Neural cell (in vitro differentiated cells): ENCODE results near the gene ZNF593. TPM values are rescaled to one million over a fixed set of nuclear protein-coding genes. Genes with fewer than 3 reads are reported as not detected.

Source experiments
- H2AFZ ChIP-seq: fragments of 200-600, 300-800 bp; sonication (generic), shearing (Covaris generic); 2 replicates; pipeline ENCODE4 v1.6.0; 2014; ENCODE audit warnings: low read depth, mild to moderate bottlenecking, antibody characterized with exemption, low read length, moderate library complexity
- H3F3A ChIP-seq: fragments of 200-600 bp; shearing (Covaris generic); 2 replicates; pipeline ENCODE4 v1.6.1; 2016; ENCODE audit warnings: mild to moderate bottlenecking, moderate library complexity, mixed read lengths, antibody characterized with exemption, low read length; ENCODE audit not compliant: insufficient read depth, poor library complexity, severe bottlenecking
- H3K27ac ChIP-seq: fragments of 200-600, 300-800 bp; sonication (generic), shearing (Covaris generic); 2 replicates; pipeline ENCODE4 v1.5.1; 2014; ENCODE audit warnings: mild to moderate bottlenecking, low read length, moderate library complexity
- H3K27me3 ChIP-seq: fragments of 300-800, 200-600 bp; sonication (generic), shearing (Covaris generic); 2 replicates; pipeline ENCODE4 v1.6.0; 2014; ENCODE audit warnings: mild to moderate bottlenecking, low read depth, low read length, moderate library complexity; ENCODE audit not compliant: insufficient read depth
- H3K36me3 ChIP-seq: fragments of 300-800, 200-600 bp; sonication (generic), shearing (Covaris generic); 2 replicates; pipeline ENCODE4 v1.5.1; 2014; ENCODE audit warnings: mild to moderate bottlenecking, antibody characterized with exemption, low read length, moderate library complexity; ENCODE audit not compliant: insufficient read depth
- H3K4me2 ChIP-seq: fragments of 300-800, 200-600 bp; sonication (generic), shearing (Covaris generic); 2 replicates; pipeline ENCODE4 v1.6.0; 2014; ENCODE audit warnings: mild to moderate bottlenecking, low read length
- H3K4me3 ChIP-seq: fragments of 300-800, 200-600 bp; sonication (generic), shearing (Covaris generic); 2 replicates; pipeline ENCODE4 v1.5.1; 2014; ENCODE audit warnings: mild to moderate bottlenecking, low read length, moderate library complexity
- H3K79me2 ChIP-seq: fragments of 200-600 bp; shearing (Covaris generic); replicated peaks from 2 replicates; pipeline ENCODE4 v1.6.0; 2014; ENCODE audit warnings: mild to moderate bottlenecking, low read length, moderate library complexity; ENCODE audit not compliant: insufficient read depth
- H3K9ac ChIP-seq: fragments of 300-800, 200-600 bp; sonication (generic), shearing (Covaris generic); 2 replicates; pipeline ENCODE4 v1.6.1; 2016; ENCODE audit warnings: mild to moderate bottlenecking, low read length, mixed read lengths
- H3K9me2 ChIP-seq: fragments of 200-600 bp; shearing (Covaris generic); 2 replicates; pipeline ENCODE4 v1.6.1; 2016; ENCODE audit warnings: mild to moderate bottlenecking, low read length, mixed read lengths; ENCODE audit not compliant: insufficient read depth
- H3K9me3 ChIP-seq: fragments of 200-600, 300-800 bp; sonication (generic), shearing (Covaris generic); 2 replicates; pipeline ENCODE4 v1.6.1; 2016; ENCODE audit warnings: mild to moderate bottlenecking, mixed run types, low read length, moderate library complexity, mixed read lengths
- H4K20me1 ChIP-seq: fragments of 200-600 bp; shearing (Covaris generic); 2 replicates; pipeline ENCODE4 v1.6.1; 2016; ENCODE audit warnings: mild to moderate bottlenecking, mixed run types; ENCODE audit not compliant: insufficient read depth
- EP300 ChIP-seq: fragments of 450-650 bp; conservative IDR thresholded peaks from 2 replicates; pipeline ENCODE4 v1.6.1; 2014; ENCODE audit warnings: antibody characterized with exemption, mild to moderate bottlenecking, moderate library complexity; ENCODE audit not compliant: poor library complexity, severe bottlenecking
- EZH2 ChIP-seq: fragments of 200-600, 300-800 bp; shearing (Covaris generic), sonication (generic); IDR thresholded peaks from 2 replicates; pipeline ENCODE4 v1.6.1; 2014; ENCODE audit warnings: antibody characterized with exemption, low read length, borderline replicate concordance, mild to moderate bottlenecking; ENCODE audit not compliant: insufficient read depth, poor library complexity, severe bottlenecking
- MXI1 ChIP-seq: fragments of 450-650 bp; conservative IDR thresholded peaks from 2 replicates; pipeline ENCODE4 v1.6.1; 2014; ENCODE audit warnings: antibody characterized with exemption, mild to moderate bottlenecking; ENCODE audit not compliant: poor library complexity, severe bottlenecking
- POLR2AphosphoS5 ChIP-seq: IDR thresholded peaks from 2 replicates; pipeline ENCODE4 v1.6.1; 2012
- RAD21 ChIP-seq: fragments of 450-650 bp; conservative IDR thresholded peaks from 2 replicates; pipeline ENCODE4 v1.6.1; 2014; ENCODE audit warnings: antibody characterized with exemption, mild to moderate bottlenecking, moderate library complexity
- SMC3 ChIP-seq: fragments of 450-650 bp; conservative IDR thresholded peaks from 2 replicates; pipeline ENCODE4 v1.6.1; 2014; ENCODE audit warnings: antibody characterized with exemption, mild to moderate bottlenecking, moderate library complexity; ENCODE audit not compliant: poor library complexity
- TAF1 ChIP-seq: IDR thresholded peaks from 2 replicates; pipeline ENCODE4 v1.6.1; 2012; ENCODE audit warnings: low read depth
- polyA plus RNA-seq: library from polyadenylated mRNA; depleted of rRNA; stranded (reverse); fragments of >200 nt; gene quantifications from 2 replicates; pipeline ENCODE4 v1.2.3, GENCODE V29; 2014
- TF ChIP-seq, protein P1 (sequence below): IDR thresholded peaks from 2 replicates; pipeline ENCODE4 v1.6.1; 2012; ENCODE audit warnings: borderline replicate concordance
- TF ChIP-seq, protein P2 (sequence below): fragments of 450-650 bp; IDR thresholded peaks from 2 replicates; pipeline ENCODE4 v1.5.1; 2014; ENCODE audit warnings: antibody characterized with exemption, mild to moderate bottlenecking, moderate library complexity; ENCODE audit not compliant: poor library complexity, severe bottlenecking

ZNF593 gene
- polyA plus RNA-seq, 1 donor from 2014 or later: 25.0 TPM

DNA sequence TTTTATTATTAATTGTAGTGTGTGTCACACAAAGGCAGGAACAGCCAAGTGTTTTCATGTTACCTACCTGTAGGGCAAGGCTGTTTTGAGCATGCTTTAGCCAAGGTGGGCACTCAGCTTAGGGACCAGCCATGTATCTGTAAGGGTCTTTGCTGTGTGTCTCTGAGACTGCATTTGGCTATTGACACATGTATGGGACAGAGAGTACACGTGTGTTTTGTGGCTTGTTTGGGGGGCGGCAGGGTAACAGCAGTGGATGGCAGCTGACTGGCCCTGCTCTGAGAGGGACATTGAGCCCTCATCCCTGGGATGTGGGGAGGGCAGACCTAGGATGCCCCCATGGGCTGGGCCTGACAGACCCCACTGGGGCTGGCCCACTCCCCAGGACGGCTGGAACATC, 27.6 kb downstream of the ZNF593 start:
- TF ChIP-seq TAF1: no peak
- TF ChIP-seq SMC3: no peak
- TF ChIP-seq POLR2AphosphoS5: no peak
- TF ChIP-seq MXI1: no peak
- TF ChIP-seq EZH2: no peak
- no peak for TF ChIP-seq RAD21
- TF ChIP-seq, protein P1, sequence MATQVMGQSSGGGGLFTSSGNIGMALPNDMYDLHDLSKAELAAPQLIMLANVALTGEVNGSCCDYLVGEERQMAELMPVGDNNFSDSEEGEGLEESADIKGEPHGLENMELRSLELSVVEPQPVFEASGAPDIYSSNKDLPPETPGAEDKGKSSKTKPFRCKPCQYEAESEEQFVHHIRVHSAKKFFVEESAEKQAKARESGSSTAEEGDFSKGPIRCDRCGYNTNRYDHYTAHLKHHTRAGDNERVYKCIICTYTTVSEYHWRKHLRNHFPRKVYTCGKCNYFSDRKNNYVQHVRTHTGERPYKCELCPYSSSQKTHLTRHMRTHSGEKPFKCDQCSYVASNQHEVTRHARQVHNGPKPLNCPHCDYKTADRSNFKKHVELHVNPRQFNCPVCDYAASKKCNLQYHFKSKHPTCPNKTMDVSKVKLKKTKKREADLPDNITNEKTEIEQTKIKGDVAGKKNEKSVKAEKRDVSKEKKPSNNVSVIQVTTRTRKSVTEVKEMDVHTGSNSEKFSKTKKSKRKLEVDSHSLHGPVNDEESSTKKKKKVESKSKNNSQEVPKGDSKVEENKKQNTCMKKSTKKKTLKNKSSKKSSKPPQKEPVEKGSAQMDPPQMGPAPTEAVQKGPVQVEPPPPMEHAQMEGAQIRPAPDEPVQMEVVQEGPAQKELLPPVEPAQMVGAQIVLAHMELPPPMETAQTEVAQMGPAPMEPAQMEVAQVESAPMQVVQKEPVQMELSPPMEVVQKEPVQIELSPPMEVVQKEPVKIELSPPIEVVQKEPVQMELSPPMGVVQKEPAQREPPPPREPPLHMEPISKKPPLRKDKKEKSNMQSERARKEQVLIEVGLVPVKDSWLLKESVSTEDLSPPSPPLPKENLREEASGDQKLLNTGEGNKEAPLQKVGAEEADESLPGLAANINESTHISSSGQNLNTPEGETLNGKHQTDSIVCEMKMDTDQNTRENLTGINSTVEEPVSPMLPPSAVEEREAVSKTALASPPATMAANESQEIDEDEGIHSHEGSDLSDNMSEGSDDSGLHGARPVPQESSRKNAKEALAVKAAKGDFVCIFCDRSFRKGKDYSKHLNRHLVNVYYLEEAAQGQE: no peak
- Histone ChIP-seq H3K79me2 (no peaks in the 10 kb centered on the region), H4K20me1 (no peaks in the 10 kb centered on the region), H3K27me3 (no peaks in the 10 kb centered on the region), H3K4me2 (no peak overlapping the region), H3K4me3 (no peak overlapping the region), H3K36me3 (no peaks in the 10 kb centered on the region), H3K9me3 (no peaks in the 10 kb centered on the region), H3F3A (no peaks in the 10 kb centered on the region), H3K9ac (no peak overlapping the region), H3K27ac (no peak overlapping the region), H2AFZ (no peak overlapping the region), H3K9me2 (no peaks in the 10 kb centered on the region)

DNA sequence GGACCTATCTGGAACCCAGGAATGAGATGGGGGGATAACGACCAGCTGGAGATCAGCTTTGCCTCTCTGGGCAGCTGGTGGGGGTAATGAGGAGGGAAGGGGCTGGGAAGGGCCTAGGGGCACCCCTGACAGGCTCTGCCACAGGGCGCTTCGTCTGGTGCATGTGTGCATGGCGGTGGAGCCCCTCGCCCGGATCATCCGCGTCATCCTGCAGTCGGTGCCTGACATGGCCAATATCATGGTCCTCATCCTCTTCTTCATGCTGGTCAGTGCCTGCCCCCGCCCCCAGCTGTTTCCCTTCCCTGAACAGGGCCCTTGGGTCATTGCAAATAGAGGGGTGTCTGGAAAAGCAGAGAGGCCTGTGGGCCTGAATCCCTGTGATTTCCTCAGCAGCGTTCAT, 28.1 kb downstream of the ZNF593 start:
- H3K36me3 ChIP-seq: no peaks in the 10 kb centered on the region
- H3K4me2 ChIP-seq: no peak overlapping the region

More for the DNA sequence above, 28.1 kb downstream of the ZNF593 start:
- Histone ChIP-seq H3K79me2 (no peaks in the 10 kb centered on the region), H3F3A (no peaks in the 10 kb centered on the region), H3K27ac (no peak overlapping the region), H2AFZ (no peak overlapping the region), H3K4me3 (no peak overlapping the region), H3K27me3 (no peaks in the 10 kb centered on the region), H3K9ac (no peak overlapping the region), H3K9me2 (no peaks in the 10 kb centered on the region), H3K9me3 (no peaks in the 10 kb centered on the region), H4K20me1 (no peaks in the 10 kb centered on the region)
- no peak for TF ChIP-seq TAF1
- TF ChIP-seq, protein P1: no peak
- TF ChIP-seq RAD21: no peak
- TF ChIP-seq EZH2: no peak
- TF ChIP-seq SMC3: no peak
- no peak for TF ChIP-seq POLR2AphosphoS5
- TF ChIP-seq, protein P2, sequence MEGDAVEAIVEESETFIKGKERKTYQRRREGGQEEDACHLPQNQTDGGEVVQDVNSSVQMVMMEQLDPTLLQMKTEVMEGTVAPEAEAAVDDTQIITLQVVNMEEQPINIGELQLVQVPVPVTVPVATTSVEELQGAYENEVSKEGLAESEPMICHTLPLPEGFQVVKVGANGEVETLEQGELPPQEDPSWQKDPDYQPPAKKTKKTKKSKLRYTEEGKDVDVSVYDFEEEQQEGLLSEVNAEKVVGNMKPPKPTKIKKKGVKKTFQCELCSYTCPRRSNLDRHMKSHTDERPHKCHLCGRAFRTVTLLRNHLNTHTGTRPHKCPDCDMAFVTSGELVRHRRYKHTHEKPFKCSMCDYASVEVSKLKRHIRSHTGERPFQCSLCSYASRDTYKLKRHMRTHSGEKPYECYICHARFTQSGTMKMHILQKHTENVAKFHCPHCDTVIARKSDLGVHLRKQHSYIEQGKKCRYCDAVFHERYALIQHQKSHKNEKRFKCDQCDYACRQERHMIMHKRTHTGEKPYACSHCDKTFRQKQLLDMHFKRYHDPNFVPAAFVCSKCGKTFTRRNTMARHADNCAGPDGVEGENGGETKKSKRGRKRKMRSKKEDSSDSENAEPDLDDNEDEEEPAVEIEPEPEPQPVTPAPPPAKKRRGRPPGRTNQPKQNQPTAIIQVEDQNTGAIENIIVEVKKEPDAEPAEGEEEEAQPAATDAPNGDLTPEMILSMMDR: no peak
- TF ChIP-seq MXI1: no peak
- no peak for TF ChIP-seq EP300
